GM18861 (cell line): ENCODE measurements around the gene C10orf95.
"Not testable (repeated sequence)": the region's sequence is repeated elsewhere in the genome, so short reads cannot be mapped to it uniquely, and the experiment has no call there.

Source experiments
- ATAC-seq: cut with Tn5 transposase; IDR thresholded peaks from one replicate; pipeline ENCODE4 v1.9.1; 2021; ENCODE audit not compliant: unreplicated experiment

The C10orf95 gene

GRCh38 chr10:102465466-102465865 is 14.1 kb upstream of the C10orf95 start:
- ATAC-seq = no peak

DNA sequence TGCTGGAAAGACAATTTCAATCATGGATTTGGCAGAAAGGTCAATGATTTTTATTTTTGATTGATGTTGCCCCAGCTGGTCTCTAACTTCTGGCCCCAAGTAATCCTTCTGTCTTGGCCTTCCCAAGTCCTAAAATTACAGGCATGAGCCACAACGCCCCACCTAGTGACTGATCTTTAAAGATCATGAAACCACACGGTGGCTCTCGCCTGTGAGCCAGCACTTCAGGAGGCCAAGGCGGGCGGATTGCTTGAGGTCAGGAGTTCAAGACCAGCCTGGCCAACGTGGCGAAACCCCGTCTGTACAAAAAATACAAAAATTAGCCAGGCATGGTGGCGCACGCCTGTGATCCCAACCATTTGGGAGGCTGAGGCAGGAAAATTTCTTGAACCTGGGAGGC is 12.6 kb upstream of the C10orf95 start:
- ATAC-seq = no peak

DNA sequence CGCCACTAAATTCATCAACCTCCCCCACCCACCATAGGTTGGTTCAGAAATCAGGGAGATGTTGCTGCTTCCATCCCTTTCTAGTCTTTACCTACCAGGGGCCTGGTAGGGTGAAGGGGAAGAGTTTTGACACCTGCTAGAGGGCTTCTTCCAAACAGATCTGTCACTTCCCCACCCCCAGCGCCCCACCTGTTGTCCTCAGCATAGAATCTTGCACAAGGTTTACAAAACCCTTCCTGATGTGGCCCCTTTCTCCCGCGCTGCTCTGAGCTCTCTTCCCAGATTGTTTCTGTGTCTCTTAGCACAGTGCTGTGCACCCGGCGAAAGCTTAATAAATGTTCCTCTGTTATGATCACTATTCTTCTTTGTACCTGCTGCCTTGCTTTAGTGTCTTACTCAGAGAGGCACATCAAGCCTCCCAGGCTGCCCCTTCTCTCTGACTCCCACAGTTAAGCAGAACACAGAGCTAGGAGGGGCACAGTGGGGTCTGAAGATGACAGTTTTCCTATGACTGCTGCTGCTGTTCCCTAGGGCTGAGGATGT is 11.2 kb upstream of the C10orf95 start:
- no peak for ATAC-seq

GRCh38 chr10:102461187-102462054 is 10.1 kb upstream of the C10orf95 start:
- ATAC-seq = peak; percentile 75

GRCh38 chr10:102460836-102461186 is 9.5 kb upstream of the C10orf95 start:
- peak; percentile 31 for ATAC-seq

DNA sequence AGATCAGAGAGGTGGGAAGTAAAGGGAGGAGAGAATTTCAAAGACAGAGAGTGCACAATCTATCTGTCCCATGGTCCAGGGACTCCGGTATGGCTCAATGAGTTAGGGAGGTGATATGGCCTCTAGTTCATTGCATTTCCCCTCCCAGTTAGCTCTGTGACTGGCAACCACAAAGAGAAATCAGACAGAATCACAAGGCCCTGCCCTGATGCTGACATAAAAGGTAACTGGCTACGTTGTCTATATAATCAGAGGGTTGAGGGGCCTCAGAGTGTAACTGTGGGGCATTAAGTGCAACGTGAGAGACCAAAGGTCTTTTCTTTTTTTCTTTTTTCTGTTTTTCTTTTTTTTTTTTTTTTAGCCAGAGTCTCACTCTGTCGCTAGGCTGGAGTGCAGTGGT is 7.3 kb upstream of the C10orf95 start:
- no peak for ATAC-seq

DNA sequence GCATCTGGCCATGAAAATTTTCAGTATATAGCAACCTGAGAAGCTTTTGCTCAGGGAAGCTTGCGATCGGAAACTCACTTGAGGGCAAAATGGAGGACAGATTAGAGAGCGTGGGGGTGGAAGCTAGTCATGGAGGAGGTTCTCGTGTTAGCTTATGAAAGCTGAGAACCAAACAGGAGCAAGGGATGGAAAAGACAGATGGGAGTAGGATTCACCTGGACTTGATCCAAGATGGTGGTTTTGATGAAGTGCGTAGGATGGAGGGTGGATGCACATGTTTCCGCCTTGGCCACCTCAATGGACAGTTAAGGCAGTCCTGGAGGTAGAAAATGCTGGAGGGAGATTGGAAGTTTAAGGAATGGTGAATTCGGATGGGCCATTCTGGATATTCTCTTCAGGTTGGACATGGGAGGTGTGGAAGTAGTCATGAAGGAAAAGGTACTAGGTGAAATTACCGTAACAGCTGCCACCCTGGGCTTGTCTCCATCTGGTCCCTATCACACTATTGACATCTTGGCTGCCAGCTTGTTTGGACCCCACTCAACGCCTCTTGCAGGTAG is 6.3 kb upstream of the C10orf95 start:
- ATAC-seq = no peak

- ATAC-seq = no peak
These were observed 4.6 kb upstream of the C10orf95 start for GRCh38 chr10:102455893-102456471.

DNA sequence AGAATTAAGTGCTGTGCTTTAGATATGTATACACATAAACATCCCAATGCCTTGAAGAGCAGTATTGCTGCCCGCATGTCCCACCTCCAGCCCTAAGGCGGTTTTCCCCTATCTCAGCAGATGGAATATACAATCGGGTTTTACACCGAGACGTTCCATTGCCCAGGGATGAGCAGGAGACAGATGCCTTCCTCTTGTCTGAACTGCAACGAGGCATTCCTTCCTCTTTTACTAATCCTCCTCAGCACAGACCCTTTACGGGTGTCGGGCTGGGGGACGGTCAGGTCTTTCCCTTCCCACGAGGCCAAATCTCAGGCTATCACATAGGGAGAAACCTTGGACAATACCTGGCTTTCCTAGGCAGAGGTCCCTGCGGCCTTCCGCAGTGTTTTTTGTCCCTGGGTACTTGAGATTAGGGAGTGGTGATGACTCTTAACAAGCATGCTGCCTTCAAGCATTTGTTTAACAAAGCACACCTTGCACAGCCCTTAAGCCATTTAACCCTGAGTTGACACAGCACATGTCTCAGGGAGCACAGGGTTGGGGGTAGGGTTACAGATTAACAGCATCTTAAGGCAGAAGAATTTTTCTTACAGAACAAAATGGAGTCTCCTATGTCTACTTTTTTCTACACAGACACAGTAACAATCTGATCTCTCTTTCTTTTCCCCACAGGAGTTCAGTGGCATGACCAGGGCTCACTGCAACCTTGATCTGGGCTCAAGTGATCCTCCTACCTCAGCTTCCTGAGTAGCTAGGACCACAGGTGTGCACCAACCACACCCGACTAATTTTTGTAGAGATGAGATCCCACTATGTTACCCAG is 3.5 kb upstream of the C10orf95 start:
- not testable (repeated sequence) for ATAC-seq

- no peak for ATAC-seq
These were observed 2.2 kb upstream of the C10orf95 start for GRCh38 chr10:102453502-102453901.

GRCh38 chr10:102452672-102453340 is 1.5 kb upstream of the C10orf95 start:
- ATAC-seq = no peak

GRCh38 chr10:102450374-102451104 is 804 bp downstream of the C10orf95 start:
- ATAC-seq = peak; percentile 78

GRCh38 chr10:102450124-102450373 is 1.3 kb downstream of the C10orf95 start:
- ATAC-seq = no peak

- ATAC-seq = no peak
These were observed 1.8 kb downstream of the C10orf95 start for GRCh38 chr10:102449321-102450123.

DNA sequence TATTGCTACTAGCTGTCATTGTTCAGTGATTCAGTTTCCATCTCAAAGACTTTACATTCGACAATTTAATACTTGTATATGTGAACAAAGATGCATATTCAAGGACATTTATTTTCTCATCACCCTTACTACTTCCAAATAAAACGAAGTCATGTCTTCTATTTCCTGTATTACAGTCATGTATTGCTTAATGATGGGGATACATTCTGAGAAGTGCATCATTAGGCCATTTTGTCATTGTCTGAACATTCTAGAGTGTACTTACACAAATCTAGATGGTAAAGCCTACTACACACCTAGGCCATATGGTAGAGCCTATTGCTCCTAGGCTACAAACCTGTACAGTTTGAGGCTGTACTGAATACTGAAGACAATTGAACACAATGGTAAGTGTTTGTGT is 6.5 kb downstream of the C10orf95 start:
- no peak for ATAC-seq

DNA sequence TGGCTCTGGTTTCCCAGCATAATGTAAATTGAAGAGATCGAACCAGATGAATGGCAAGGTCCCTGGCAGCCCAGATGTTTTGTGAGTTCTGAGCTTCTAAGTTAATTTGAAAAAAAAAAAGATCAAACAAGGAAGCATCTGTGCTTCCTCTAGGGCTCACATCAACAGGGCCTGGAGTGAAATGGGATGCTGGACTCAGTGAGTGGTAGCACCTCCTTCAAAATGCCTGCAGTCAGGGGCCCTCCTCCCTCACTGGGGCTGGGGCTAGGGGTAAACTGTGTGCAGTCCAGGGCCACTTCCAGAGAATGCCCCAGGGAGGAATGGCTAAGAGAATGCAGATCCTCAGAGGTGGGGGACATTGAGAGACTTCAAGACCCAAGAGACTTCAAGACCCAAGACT is 13.0 kb downstream of the C10orf95 start:
- ATAC-seq = no peak

DNA sequence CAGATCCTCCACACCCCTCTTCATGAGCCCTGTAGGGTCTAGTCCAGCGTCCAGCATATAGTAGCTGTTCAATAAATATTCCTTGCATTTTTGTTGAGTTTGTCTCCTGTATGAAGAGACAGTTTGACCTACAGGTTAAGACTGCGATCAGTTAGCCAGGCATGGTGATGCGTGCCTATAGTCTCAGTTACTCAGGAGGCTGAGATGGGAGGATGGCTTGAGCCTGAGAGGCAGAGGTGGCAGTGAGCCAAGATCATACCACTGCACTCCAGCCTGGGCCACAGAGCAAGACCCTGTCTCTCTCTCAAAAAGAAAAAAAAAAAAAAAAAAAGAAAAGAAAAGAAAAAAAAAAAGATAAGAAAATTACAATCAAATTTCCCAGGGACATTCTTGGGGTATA is 13.8 kb downstream of the C10orf95 start:
- ATAC-seq = no peak

DNA sequence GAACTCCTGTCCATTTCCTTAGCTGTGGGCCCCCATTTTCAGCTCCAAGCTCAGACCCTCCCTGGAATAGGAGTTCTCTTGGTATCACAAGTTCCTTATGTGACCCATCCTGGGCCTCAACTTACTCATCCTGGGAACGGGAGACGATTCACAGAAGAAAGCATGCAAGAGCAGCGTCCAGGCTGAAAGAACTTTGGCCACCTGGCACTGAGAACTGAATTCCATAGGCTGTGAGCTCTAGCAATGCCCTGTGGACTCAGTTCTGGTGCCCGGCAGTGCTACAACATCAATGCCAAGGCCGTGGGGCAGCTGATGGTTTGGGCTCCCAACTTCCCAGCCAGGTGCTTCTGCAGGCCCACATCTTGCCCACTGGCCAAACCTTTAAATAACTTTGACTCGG is 15.0 kb downstream of the C10orf95 start:
- ATAC-seq = no peak

- no peak for ATAC-seq
These were observed 15.7 kb downstream of the C10orf95 start for GRCh38 chr10:102435529-102436233.
